UCSD-AML1 (cell line): Measurements from ENCODE around the gene C14orf93.
"Not testable (repeated sequence)": the region's sequence is repeated elsewhere in the genome, so short reads cannot be mapped to it uniquely, and the experiment has no call there.

Experiments used
- DNase-seq: peaks from one replicate; lab custom pipeline; 2025; ENCODE audit not compliant: unreplicated experiment; lab: John Stamatoyannopoulos, UW

C14orf93 gene

GRCh38 chr14:23021889-23022442 lies 12.0 kb upstream of the C14orf93 start:
- no peak for DNase-seq

GRCh38 chr14:23021434-23021833 lies 11.5 kb upstream of the C14orf93 start:
- DNase-seq, result no peak

DNA sequence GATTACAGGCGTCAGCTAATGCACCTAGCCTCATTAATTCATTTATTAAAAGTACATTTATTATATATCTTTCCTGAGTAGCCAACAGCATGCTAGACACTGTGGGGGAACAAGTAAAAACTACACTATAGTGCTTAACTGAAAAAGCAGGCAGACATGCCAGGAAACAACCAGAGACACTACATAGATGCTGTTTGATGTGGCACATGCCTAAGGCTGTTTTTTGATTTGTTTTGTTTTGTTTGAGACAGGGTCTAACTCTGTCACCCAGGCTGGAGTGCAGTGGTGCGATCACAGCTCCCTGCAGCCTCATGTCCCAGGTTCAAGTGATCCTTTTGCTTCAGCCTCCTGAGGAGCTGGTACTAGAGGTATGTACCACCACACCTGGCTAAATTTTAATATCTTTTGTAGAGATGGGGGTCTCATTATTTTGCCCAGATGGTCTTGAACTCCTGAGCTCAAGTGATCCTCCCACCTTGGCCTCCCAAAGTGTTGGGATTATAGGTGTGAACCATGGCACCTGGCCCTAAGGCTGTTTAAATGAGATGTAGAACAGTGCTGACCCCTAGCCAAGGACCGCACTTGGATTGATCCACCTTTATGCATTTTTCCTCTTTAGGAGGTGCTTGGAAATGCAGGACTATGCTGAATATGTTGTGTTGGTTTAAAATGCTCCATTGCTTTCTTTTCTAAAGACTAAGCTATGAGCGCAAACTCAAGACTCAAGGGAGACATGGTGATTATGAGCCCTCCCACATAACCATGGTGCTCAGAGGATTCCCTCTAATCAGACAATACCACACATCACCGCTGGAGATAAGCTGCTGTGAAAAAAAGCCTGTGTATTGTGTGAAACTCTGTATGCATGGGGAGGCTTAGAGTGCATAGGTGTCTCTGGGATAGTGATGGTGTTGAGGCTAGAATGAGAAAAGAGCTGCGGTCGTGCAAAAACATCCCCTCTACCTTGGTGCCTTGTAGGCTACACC lies 10.5 kb upstream of the C14orf93 start:
- DNase-seq, result no peak

DNA sequence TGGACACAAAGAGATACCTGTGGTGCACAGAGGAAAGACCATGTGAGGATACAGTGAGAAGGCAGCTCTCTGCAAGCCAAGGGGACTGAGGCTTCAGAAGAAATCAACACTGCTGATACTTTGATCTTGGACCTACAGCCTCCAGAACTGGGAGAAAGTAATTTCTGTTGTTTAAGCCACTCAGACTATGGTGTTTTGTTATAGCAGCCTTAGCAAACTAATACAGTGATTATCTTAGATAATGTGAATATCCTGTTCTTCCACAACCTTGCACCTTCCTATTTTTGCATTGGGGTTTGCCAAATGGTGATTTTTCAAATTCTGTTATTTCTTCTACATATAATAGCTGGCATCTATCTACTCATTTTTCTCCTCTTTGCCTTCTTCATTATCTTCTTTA lies 8.2 kb upstream of the C14orf93 start:
- no peak for DNase-seq

- no peak for DNase-seq
Observed at GRCh38 chr14:23017091-23017490, 7.1 kb upstream of the C14orf93 start.

- DNase-seq, result no peak
Observed at GRCh38 chr14:23015618-23016017, 5.7 kb upstream of the C14orf93 start.

DNA sequence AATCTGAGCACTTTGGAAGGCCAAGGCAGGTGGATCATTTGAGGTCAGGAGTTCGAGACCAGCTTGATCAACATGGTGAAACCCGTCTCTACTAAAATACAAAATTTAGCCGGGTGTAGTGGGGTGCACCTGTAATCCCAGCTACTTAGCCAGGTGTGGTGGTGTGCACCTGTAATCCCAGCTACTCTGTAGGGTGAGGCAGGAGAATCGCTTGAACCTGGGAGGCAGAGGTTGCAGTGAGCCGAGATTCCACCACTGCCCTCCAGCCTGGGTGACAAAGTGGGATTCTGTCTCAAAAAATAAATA lies 3.8 kb upstream of the C14orf93 start:
- DNase-seq, result not testable (repeated sequence)

GRCh38 chr14:23013054-23013748 lies 3.3 kb upstream of the C14orf93 start:
- no peak for DNase-seq

DNA sequence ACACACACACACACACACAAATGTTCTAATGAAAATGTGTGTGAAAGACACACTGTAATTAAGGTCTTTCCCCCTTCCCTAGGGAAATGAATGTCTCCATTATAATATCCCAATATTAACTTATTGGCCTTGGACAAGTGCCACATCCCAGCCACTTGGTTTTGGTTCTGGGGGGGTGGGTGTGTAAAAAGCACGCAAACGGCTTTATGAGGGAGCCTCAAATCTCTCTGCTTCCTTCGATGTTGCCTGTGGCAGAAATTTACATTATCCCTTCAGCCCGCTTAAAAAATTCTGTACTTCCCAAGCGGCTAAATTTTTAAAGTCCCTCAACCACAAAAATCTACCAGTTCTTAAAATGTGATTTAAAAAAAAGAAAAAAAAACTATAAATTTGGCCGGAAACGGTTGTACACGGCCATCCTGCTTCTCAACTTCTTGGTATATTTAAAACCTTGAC lies 432 bp downstream of the C14orf93 start:
- DNase-seq, result no peak

GRCh38 chr14:23008831-23009230 lies 1.1 kb downstream of the C14orf93 start:
- no peak for DNase-seq

DNA sequence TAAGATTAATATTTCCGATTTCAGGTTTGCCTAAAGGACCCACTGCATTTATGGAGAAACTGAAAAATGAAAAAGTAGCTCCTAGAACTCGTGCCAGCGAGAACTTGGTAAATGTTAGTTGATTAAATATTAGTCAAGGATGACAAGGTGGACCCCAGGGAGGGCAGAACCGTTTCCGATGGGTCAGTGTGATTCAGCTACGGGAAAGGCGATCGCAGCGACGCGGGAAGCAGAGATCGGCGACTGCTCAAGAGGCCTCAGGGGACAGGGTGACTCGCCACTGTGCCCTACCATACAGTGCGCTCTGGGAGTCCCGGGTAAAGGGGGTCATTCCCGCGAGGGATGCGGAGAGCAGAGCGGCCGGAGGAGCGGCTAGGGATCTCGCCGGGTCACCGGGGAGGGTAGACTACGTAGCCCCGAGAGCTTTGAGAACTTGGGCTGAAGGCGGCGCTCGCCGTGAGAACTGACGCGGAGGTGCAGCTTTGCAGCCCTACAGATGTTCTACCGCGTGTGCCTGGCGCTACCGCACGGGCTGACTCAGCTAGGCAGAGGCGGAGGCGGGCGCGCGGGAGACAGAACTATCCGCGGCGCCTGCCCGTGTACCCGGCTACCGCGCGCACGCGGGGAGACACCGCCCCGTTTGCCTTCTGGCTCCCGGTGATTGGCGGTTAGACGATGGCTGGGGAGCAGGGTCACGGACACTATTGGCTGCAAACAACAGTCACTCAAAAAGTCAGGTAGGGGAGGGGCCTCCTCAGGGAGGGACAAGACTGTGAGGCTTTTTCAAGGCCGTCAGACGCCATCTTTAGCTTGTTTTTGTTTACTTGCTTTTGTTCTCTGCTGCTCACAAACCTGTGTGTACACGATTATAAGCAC lies 3.2 kb downstream of the C14orf93 start:
- peak; percentile 95 for DNase-seq

GRCh38 chr14:23006188-23006534 lies 3.8 kb downstream of the C14orf93 start:
- no peak for DNase-seq

GRCh38 chr14:23005451-23006187 lies 4.3 kb downstream of the C14orf93 start:
- no peak for DNase-seq

GRCh38 chr14:23004274-23004673 lies 5.7 kb downstream of the C14orf93 start:
- not testable (repeated sequence) for DNase-seq

- no peak for DNase-seq
Observed at GRCh38 chr14:23002592-23002991, 7.4 kb downstream of the C14orf93 start.

GRCh38 chr14:23000860-23001259 lies 9.1 kb downstream of the C14orf93 start:
- DNase-seq, result no peak

DNA sequence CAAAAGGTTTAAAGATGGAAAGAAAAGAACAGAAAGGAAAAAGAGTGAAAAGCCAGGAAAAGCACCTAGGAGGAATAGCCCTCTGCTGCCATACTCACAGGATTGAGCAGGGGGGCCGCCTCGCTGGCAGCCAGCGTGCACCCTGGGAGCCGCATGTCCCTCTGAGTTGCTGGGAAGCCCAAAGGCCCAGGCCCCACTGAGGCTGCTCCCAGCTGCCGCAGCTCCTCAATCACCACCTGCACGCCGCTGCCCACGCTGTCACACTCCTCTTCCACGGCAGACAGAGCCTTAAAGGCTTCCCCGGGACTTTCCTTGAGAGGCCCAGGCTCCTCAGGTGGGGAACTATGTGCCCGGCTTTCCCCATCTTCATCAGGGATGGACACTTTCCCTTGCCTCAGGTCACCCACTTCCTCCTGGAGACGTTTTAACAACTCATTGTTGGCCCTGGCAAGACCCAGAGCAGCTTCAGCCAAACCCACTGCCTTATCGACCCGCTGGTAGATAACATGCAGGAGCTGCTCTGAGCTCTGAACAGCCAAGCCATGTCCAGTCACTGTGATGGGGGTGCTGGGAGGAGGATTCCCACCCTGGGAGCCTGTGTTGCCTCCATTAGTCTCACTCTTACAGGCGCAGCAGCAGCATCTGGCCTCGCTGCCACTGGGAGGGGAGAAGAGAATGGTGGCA lies 11.5 kb downstream of the C14orf93 start:
- DNase-seq, result no peak

DNA sequence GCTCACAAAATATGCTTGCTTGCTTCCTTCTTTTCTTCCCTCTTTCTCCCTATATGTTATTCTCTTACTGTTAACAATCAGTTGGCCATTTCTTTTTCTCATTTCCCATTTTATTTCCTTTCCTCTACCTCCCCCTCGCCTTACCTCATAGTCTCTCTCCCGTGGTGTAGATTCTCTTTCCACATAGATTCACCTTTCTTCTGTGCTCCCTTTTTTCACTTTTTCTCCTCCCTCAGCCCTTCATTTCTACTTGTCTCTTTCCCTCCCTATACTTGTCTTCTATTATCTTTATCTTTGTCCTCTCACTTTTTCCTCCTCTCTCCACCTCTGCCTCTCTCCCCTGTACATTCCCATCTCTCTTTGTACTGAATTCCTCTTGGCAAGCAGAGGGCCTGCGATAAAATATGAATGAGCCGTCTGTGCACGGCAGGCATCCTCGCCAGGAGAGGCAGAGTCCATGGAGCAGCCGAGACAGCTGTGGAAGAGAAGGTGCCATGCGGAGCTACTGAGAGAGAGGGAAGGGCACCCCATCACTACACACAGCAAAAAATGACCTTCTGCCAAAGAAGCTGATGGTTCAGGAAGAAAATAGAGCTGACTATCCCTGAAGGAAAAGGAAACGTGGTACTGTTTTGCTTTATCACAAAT lies 12.1 kb downstream of the C14orf93 start:
- DNase-seq, result no peak
